Measurements from ENCODE around the gene TMEM14C. TPM values are rescaled to one million over a fixed set of nuclear protein-coding genes. Genes with fewer than 3 reads are reported as not detected.
"Not testable (repeated sequence)": the region's sequence is repeated elsewhere in the genome, so short reads cannot be mapped to it uniquely, and the experiment has no call there.

TMEM14C gene
- polyA plus RNA-seq, 6 donors from 2014 or later: 75.6 to 149 (median 94.7) TPM

DNA sequence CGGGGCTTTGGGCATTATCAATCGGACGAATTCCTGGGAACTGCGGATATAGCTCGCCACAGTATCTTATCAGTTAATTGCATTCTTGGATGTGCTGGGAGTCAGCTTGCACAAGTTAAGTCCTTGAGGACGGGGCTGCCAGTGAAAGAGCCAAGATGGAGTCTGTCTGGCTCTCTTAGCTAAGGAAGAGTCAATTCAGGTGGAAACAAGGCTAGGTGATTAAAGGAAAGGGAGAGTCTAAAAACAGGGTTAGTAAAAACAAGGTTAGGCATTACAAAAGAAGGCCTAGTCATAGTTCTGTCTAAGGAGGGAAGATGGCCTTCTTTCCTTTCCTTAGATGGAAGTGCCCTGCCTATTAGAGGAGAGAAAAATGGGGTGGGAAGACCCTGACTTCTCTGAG, 27.7 kb downstream of the TMEM14C start:
- not testable (repeated sequence) for H3K27me3 Mint-ChIP-seq; ATAC-seq (ENCODE audit: low read depth in 2 of 2); DNase-seq; H3K9me3 Mint-ChIP-seq
- H3K4me1 Mint-ChIP-seq: peaks cover 23 to 49% (median 25%) of the 10 kb centered on the region in 3 donors
- peaks cover 11% of the 10 kb centered on the region in 2 donors for H3K36me3 Mint-ChIP-seq
- peak overlapping the region in 2 of 6 donors; percentile 65 to 84 for H3K27ac Mint-ChIP-seq
- peak overlapping the region in 2 of 8 donors; percentile 20 to 39 for H3K4me3 Mint-ChIP-seq

DNA sequence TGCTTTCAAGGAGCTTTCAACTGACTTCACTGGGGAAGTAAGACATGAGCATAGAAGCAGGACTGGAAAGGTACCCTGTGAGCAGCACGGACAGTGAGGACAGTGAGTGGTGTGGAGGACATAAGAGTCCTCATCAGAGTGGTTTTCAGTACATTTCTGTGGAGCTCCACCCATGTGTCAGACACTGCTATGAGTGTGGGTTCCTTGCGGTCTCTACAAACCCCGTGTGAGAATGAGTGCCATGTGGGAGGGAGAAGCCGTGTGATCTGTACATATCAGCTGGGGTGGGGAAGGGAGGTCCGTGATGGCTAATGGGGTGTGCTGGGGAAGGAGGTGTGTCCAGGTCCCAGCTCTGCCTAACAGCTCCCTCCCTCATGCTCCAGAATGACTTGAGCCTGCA, 28.9 kb downstream of the TMEM14C start:
- Mint-ChIP-seq H3K36me3 (peaks cover 11 to 19% of the 10 kb centered on the region in 2 donors), H3K4me1 (peaks cover 21 to 48% (median 23%) of the 10 kb centered on the region in 3 donors), H3K27ac (peak overlapping the region in 1 of 6 donors; percentile 24)
- not testable (repeated sequence) for H3K4me3 Mint-ChIP-seq; ATAC-seq (ENCODE audit: low read depth in 2 of 2); H3K9me3 Mint-ChIP-seq; DNase-seq; H3K27me3 Mint-ChIP-seq

DNA sequence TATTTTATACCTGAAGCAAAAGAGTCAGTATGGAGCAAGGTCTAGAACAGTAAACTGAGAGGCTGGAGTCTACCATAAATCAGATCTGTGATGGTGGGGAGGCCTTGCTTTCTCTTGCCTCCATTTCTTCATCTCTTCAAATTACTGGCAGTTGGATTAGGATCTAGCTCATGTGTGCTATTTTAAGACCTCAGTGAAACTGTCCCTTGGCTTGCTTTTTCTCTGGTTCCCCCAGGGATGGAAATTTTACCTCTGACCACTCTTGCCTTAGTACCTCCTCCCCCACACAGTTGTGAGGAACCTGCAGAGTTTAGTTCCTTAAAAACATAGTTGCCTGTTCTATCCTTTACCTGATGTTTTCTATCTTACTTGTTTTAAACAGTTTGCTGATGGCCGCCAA, 33.2 kb downstream of the TMEM14C start:
- ATAC-seq (ENCODE audit: low read depth in 2 of 2) (no peak), DNase-seq (no peak)
- Mint-ChIP-seq H3K9me3 (no peaks in the 10 kb centered on the region), H3K27ac (peak overlapping the region in 1 of 6 donors; percentile 41), H3K36me3 (peaks cover 11 to 34% of the 10 kb centered on the region in 2 donors), H3K27me3 (no peaks in the 10 kb centered on the region), H3K4me1 (peaks cover 0 to 17% (median 15%) of the 10 kb centered on the region in 3 donors), H3K4me3 (no peak overlapping the region)

DNA sequence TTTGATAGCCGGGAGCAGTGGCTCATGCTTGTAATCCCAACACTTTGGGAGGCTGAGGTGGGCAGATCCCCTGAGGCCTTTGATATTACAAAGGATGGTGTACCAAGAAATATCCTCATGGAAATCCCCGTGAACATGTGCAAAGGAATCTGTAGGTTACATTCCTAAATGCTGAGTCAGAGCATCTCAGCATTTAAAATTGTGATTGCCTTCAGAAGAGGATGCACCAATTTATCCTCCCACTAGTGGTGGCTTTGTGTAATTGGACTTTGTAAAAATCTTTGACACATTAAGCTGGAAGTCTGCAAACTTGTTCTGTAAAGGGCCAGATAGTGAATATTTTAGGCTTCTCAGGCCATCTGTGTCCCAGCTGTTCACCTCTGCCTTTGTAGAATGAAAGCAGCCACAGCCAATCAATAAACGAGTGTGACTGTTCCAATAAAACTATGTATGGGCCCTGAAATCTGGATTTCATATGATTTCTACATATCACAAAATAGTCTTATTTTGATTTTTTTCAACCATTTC, 36.5 kb downstream of the TMEM14C start:
- peaks cover 0 to 8% (median 7%) of the 10 kb centered on the region in 3 donors for H3K4me1 Mint-ChIP-seq
- peak; percentile 30 to 41 for ATAC-seq (ENCODE audit: low read depth in 2 of 2)
- no peaks in the 10 kb centered on the region for H3K27me3 Mint-ChIP-seq
- no peaks in the 10 kb centered on the region for H3K9me3 Mint-ChIP-seq
- no peak overlapping the region for H3K27ac Mint-ChIP-seq
- DNase-seq: peak; percentile 4
- H3K36me3 Mint-ChIP-seq: peaks cover 0 to 32% of the 10 kb centered on the region in 2 donors
- H3K4me3 Mint-ChIP-seq: no peak overlapping the region

DNA sequence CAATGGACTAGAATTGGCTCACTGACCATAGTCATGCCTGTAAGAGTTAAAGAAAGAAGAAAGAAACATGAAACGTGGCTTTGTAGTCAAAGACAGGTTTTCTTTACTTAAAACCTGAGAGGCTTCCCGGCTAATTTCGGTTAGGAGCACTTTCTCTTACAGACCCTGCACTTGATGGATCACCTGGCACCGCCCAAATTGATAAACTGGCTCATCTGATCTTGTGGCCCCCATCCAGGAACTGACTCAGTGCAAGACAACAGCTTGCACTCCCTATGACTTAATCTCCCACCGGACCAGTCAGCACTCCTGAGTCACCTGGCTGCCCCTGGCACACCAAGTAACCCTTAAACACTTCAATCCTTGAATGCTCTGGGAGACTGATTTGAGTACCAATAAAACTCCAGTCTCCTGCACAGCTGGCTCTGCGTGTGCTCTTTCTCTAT, 37.0 kb downstream of the TMEM14C start:
- DNase-seq: no peak
- Mint-ChIP-seq H3K9me3 (no peaks in the 10 kb centered on the region), H3K27ac (no peak overlapping the region), H3K4me3 (no peak overlapping the region), H3K36me3 (peaks cover 0 to 29% of the 10 kb centered on the region in 2 donors), H3K27me3 (no peaks in the 10 kb centered on the region), H3K4me1 (peaks cover 0 to 8% (median 6%) of the 10 kb centered on the region in 3 donors)
- no peak for ATAC-seq (ENCODE audit: low read depth in 2 of 2)

DNA sequence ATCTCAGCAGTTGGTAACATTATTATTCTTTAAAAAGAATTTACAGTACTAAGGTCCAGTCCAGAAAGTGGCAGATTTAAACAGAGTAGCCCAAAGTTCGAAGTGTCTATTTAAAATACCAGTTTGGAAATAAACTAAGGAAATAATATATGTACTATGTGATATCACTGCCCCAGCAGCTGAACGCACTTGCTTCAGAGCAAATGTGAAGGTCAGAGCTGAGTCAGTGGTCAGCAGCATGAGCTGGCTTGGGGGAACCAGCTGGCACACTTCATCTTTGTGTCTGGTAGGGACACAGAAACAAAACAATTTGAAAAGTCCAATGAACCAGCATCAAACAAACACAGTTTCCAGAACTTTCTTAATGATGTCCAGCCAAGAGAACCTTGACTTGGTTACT, 40.1 kb downstream of the TMEM14C start:
- peaks cover 0 to 11% of the 10 kb centered on the region in 2 donors for H3K36me3 Mint-ChIP-seq
- no peak overlapping the region for H3K4me3 Mint-ChIP-seq
- peaks cover 0 to 7% (median 6%) of the 10 kb centered on the region in 3 donors for H3K4me1 Mint-ChIP-seq
- no peaks in the 10 kb centered on the region for H3K9me3 Mint-ChIP-seq
- no peaks in the 10 kb centered on the region for H3K27me3 Mint-ChIP-seq
- no peak overlapping the region for H3K27ac Mint-ChIP-seq
- DNase-seq (no peak), ATAC-seq (ENCODE audit: low read depth in 2 of 2) (no peak)

DNA sequence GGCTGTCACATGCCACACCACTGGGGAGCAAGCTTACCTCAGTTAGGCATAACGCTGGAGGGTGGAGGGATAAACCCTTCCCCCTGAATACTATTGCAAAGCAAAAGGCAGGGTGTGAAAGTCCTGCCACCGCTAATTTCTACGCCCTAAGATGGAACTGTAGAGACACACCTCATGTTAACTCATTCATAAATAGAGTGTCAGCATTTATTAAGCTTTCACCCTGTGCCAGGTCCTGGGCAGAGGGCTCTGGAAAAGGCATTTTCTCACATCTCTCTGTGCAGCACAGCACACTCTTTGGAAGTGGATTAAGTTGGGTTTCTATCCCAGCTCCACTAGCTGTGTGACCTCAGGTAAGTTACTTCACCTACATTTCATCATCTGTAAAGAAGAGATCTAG, 46.5 kb downstream of the TMEM14C start:
- ATAC-seq (ENCODE audit: low read depth in 2 of 2) (no peak), DNase-seq (no peak)
- H3K27me3 Mint-ChIP-seq: no peaks in the 10 kb centered on the region
- no peak overlapping the region for H3K4me3 Mint-ChIP-seq
- no peaks in the 10 kb centered on the region for H3K9me3 Mint-ChIP-seq
- H3K4me1 Mint-ChIP-seq: no peaks in the 10 kb centered on the region
- peaks cover 10 to 15% of the 10 kb centered on the region in 2 donors for H3K36me3 Mint-ChIP-seq
- no peak overlapping the region for H3K27ac Mint-ChIP-seq

DNA sequence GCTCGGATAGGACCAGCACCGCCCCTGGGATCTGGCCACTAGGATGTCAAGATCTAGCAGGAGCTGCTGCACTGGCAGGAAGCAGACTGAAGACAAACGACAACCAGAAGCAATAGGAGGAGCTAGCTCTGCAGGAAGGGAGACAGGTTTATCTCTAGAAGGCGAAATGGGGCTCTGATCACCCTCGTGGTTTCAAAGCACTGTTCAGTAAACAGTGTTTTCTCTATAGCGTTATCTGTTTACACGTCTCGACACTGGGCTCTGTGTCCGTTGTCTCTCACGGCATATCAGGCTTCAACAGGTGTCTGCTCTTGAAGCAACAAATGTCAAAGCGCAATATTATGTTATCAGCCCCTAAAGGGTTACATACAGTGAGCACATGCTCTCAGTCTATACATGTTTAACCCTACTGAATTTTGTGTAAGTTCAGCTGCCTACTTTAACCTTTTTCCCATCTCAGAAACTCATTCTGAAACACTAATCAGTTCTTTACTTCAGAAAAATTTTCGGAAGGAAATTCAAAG, 48.6 kb downstream of the TMEM14C start:
- H3K4me3 Mint-ChIP-seq: no peak overlapping the region
- H3K4me1 Mint-ChIP-seq: no peaks in the 10 kb centered on the region
- peak overlapping the region in 1 of 6 donors; percentile 43 for H3K27ac Mint-ChIP-seq
- H3K9me3 Mint-ChIP-seq: no peaks in the 10 kb centered on the region
- peaks cover 11 to 15% of the 10 kb centered on the region in 2 donors for H3K36me3 Mint-ChIP-seq
- ATAC-seq (ENCODE audit: low read depth in 2 of 2) (no peak), DNase-seq (no peak)
- no peaks in the 10 kb centered on the region for H3K27me3 Mint-ChIP-seq

DNA sequence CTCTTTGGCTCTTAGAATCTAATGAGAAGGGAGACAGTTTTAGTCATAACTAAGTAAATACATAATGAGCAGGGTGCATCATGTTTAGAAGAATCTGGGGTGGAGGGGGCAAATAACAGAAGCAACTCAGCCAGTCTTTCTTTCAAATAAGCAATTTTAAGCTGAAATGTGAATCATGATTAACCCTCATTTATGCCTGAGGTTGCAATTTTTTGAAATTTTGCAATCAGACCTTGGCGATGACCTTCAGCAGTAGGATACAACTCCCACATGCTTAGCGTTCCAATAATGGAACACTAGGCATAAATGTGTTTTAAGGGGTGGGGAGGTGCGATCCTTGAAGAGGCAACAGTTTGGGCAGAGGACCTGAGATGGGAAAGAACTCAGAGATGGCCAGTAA, 55.4 kb downstream of the TMEM14C start:
- Mint-ChIP-seq H3K4me3 (no peak overlapping the region), H3K36me3 (peaks cover 14 to 20% of the 10 kb centered on the region in 2 donors), H3K27ac (peak overlapping the region in 1 of 6 donors; percentile 20), H3K4me1 (peaks cover 0 to 1% (median 0%) of the 10 kb centered on the region in 3 donors), H3K9me3 (no peaks in the 10 kb centered on the region), H3K27me3 (no peaks in the 10 kb centered on the region)
- DNase-seq (no peak), ATAC-seq (ENCODE audit: low read depth in 2 of 2) (no peak)

DNA sequence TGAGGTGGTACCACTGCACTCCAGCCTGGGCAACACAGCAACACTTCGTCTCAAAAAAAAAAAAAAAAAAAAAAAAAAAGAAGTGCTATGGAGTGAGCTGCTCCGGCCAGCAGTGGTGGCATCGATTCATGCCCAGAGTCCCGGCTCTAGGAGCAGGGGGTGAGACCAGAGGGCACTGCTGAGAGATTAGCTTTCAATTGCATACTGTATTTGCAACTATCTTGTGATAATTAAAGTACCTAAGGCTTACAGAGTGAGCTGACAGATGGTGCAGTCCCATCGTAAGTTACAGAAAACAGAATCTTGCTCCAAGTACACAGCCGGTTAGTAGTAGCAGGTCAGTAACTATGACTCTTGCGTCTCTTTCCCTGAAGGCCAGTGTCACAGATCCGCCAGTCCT, 56.2 kb downstream of the TMEM14C start:
- H3K27ac Mint-ChIP-seq: no peak overlapping the region
- no peak overlapping the region for H3K4me3 Mint-ChIP-seq
- peaks cover 0 to 1% (median 0%) of the 10 kb centered on the region in 3 donors for H3K4me1 Mint-ChIP-seq
- no peaks in the 10 kb centered on the region for H3K9me3 Mint-ChIP-seq
- peaks cover 17 to 24% of the 10 kb centered on the region in 2 donors for H3K36me3 Mint-ChIP-seq
- no peaks in the 10 kb centered on the region for H3K27me3 Mint-ChIP-seq
- no peak for DNase-seq
- no peak for ATAC-seq (ENCODE audit: low read depth in 2 of 2)

Other genes starting within 250 kb of the TMEM14C start
- gene GCNT2, start 201.7 kb upstream of the TMEM14C start, polyA plus RNA-seq (ENCODE audit: low read depth in 6 of 6): 1 to 10 TPM; 3.7 to 8.9 (median 5.9) TPM
- 1 to 10 TPM in 2 of 6 donors, under 1 TPM in 1, not detected in 3; 0.96 to 1.6 (median 1.1) TPM for gene C6orf52, start 28.5 kb upstream of the TMEM14C start, polyA plus RNA-seq (ENCODE audit: low read depth in 6 of 6)
- 10 to 100 TPM; 10.5 to 16.2 (median 12.7) TPM for gene PAK1IP1, start 28.1 kb upstream of the TMEM14C start, polyA plus RNA-seq (ENCODE audit: low read depth in 6 of 6)
- gene TMEM14B, start 24.7 kb downstream of the TMEM14C start, polyA plus RNA-seq (ENCODE audit: low read depth in 6 of 6): 100 to 1,000 TPM; 165 to 210 (median 186) TPM
- gene MAK, start 115.5 kb downstream of the TMEM14C start, polyA plus RNA-seq (ENCODE audit: low read depth in 6 of 6): under 1 TPM in 4 of 6 donors, not detected in 2; 0.07 to 0.16 (median 0.09) TPM
- gene GCM2, start 159.0 kb downstream of the TMEM14C start, polyA plus RNA-seq (ENCODE audit: low read depth in 6 of 6): not detected
- not detected for gene SYCP2L, start 164.0 kb downstream of the TMEM14C start, polyA plus RNA-seq (ENCODE audit: low read depth in 6 of 6)